Measurements from ENCODE around the gene PRKN.
"Not testable (repeated sequence)": the region's sequence is repeated elsewhere in the genome, so short reads cannot be mapped to it uniquely, and the experiment has no call there.

GRCh38 chr6:161861061-161861460 is 866.5 kb downstream of the PRKN start:
- not testable (repeated sequence) for TF ChIP-seq CTCF, POLR2A, POLR2AphosphoS5 (IDR thresholded peaks at IDR 0.05)
